ENCODE results near the gene GPR15. TPM values are rescaled to one million over a fixed set of nuclear protein-coding genes. Genes with fewer than 3 reads are reported as not detected.

The GPR15 gene
- total and polyA plus RNA-seq, 4 donors: 0.12 to 1.2 (median 0.35) TPM

- ATAC-seq (ENCODE audit: insufficient read depth, low FRiP score) (no peak), DNase-seq (no peak)
- Histone ChIP-seq H3K4me1 (ENCODE audit: control insufficient read depth in 5 of 5, insufficient read depth in 5 of 5, low read length in 5 of 5) (no peaks in the 10 kb centered on the region), H3K9me3 (ENCODE audit: control insufficient read depth in 4 of 4, insufficient read depth in 3 of 4, low read length in 3 of 4) (no peaks in the 10 kb centered on the region), H3K27me3 (ENCODE audit: control insufficient read depth in 3 of 3, insufficient read depth in 3 of 3, low read length in 2 of 3) (no peaks in the 10 kb centered on the region), H3K4me3 (no peak overlapping the region), H3K36me3 (ENCODE audit: control insufficient read depth in 4 of 4, insufficient read depth in 4 of 4, low read length in 4 of 4) (no peaks in the 10 kb centered on the region), H3K27ac (ENCODE audit: low read depth in 1 of 2, low read length in 1 of 2) (no peak overlapping the region), H3K9ac (ENCODE audit: insufficient read depth in 1 of 2, low read length in 2 of 2) (no peak overlapping the region)
- TF ChIP-seq, protein P1, sequence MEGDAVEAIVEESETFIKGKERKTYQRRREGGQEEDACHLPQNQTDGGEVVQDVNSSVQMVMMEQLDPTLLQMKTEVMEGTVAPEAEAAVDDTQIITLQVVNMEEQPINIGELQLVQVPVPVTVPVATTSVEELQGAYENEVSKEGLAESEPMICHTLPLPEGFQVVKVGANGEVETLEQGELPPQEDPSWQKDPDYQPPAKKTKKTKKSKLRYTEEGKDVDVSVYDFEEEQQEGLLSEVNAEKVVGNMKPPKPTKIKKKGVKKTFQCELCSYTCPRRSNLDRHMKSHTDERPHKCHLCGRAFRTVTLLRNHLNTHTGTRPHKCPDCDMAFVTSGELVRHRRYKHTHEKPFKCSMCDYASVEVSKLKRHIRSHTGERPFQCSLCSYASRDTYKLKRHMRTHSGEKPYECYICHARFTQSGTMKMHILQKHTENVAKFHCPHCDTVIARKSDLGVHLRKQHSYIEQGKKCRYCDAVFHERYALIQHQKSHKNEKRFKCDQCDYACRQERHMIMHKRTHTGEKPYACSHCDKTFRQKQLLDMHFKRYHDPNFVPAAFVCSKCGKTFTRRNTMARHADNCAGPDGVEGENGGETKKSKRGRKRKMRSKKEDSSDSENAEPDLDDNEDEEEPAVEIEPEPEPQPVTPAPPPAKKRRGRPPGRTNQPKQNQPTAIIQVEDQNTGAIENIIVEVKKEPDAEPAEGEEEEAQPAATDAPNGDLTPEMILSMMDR (IDR thresholded peaks at IDR 0.05; ENCODE audit: control extremely low read depth, extremely low read depth): no peak
- 91 to 93% methylated on average over 6 of the region's 6 CpGs for WGBS, 2 donors
Measured at GRCh38 chr3:98532709-98533571, 1.2 kb downstream of the GPR15 start.

DNA sequence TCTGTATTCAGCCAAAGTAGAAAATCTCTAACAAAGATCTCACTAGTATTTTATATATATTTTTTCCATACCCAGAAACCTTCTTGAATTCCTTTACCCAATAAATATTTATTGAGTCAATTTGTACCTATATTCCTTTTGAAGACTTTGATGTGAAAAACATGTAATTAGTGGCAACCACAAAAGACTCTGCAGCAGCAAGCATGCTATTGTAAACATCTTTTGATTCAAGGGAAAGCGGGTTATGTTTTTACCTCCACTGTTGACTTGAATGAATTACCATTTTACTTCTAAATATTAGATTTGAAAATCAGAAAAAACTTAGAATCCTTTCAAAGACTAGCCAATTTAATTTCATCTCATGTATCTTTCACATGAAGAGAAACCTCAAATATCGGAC is 2.4 kb downstream of the GPR15 start:
- Histone ChIP-seq H3K36me3 (ENCODE audit: control insufficient read depth in 4 of 4, insufficient read depth in 4 of 4, low read length in 4 of 4) (no peaks in the 10 kb centered on the region), H3K9ac (ENCODE audit: insufficient read depth in 1 of 2, low read length in 2 of 2) (no peak overlapping the region), H3K4me1 (ENCODE audit: control insufficient read depth in 5 of 5, insufficient read depth in 5 of 5, low read length in 5 of 5) (no peaks in the 10 kb centered on the region), H3K9me3 (ENCODE audit: control insufficient read depth in 4 of 4, insufficient read depth in 3 of 4, low read length in 3 of 4) (no peaks in the 10 kb centered on the region), H3K4me3 (no peak overlapping the region), H3K27me3 (ENCODE audit: control insufficient read depth in 3 of 3, insufficient read depth in 3 of 3, low read length in 2 of 3) (no peaks in the 10 kb centered on the region), H3K27ac (ENCODE audit: low read depth in 1 of 2, low read length in 1 of 2) (no peak overlapping the region)
- 93 to 99% methylated on average over 2 of the region's 2 CpGs for WGBS, 2 donors
- TF ChIP-seq, protein P1 (IDR thresholded peaks at IDR 0.05; ENCODE audit: control extremely low read depth, extremely low read depth): no peak
- ATAC-seq (ENCODE audit: insufficient read depth, low FRiP score): no peak
- no peak for DNase-seq

DNA sequence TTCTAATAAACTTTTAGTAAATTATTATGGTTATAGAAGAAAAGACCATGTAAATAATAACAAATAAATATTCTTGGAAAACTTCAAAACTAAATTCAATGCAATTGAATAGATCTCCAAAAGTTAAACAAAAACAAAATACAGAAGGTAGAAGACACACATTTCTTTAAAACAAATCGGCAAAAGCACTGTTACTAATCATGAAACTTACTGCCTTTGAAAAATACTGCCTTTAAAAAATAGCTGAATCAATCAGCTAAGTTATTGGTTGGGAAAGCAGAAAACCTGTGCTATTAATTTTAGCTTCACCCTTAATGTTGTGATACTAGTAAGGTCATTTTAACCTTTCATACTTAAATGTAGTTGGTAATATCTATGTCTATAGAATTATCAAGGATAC is 3.0 kb downstream of the GPR15 start:
- TF ChIP-seq, protein P1 (IDR thresholded peaks at IDR 0.05; ENCODE audit: control extremely low read depth, extremely low read depth): no peak
- DNase-seq (no peak), ATAC-seq (ENCODE audit: insufficient read depth, low FRiP score) (no peak)
- WGBS, 2 donors: 88 to 91% methylated on average over 1 of the region's 1 CpG
- no peaks in the 10 kb centered on the region for H3K36me3 ChIP-seq (ENCODE audit: control insufficient read depth in 4 of 4, insufficient read depth in 4 of 4, low read length in 4 of 4)
- no peak overlapping the region for H3K27ac ChIP-seq (ENCODE audit: low read depth in 1 of 2, low read length in 1 of 2)
- no peaks in the 10 kb centered on the region for H3K27me3 ChIP-seq (ENCODE audit: control insufficient read depth in 3 of 3, insufficient read depth in 3 of 3, low read length in 2 of 3)
- no peak overlapping the region for H3K9ac ChIP-seq (ENCODE audit: insufficient read depth in 1 of 2, low read length in 2 of 2)
- H3K9me3 ChIP-seq (ENCODE audit: control insufficient read depth in 4 of 4, insufficient read depth in 3 of 4, low read length in 3 of 4): no peaks in the 10 kb centered on the region
- H3K4me3 ChIP-seq: no peak overlapping the region
- H3K4me1 ChIP-seq (ENCODE audit: control insufficient read depth in 5 of 5, insufficient read depth in 5 of 5, low read length in 5 of 5): no peaks in the 10 kb centered on the region
